HepG2 (cell line): ENCODE measurements around the gene COMT. TPM values are rescaled to one million over a fixed set of nuclear protein-coding genes. Genes with fewer than 3 reads are reported as not detected.

Experiments
- FOXA1 ChIP-seq, 2 experiments: fragments of 450-650 bp in 1 of 2; sonication (generic) in 1 of 2; formaldehyde crosslinking in 1 of 2; IDR thresholded peaks; 2 replicates each; pipeline versions ENCODE4 v1.4.0 to v1.6.1; 2016 to 2020; ENCODE audit warnings: missing genetic modification reagents in 1 of 2
- HMGXB3 ChIP-seq: sonication (generic); formaldehyde crosslinking; IDR thresholded peaks from 2 replicates; pipeline ENCODE4 v1.4.0; 2020; ENCODE audit warnings: missing genetic modification reagents, borderline replicate concordance
- HNRNPUL1 ChIP-seq: fragments of 200-400 bp; formaldehyde crosslinking; IDR thresholded peaks from 2 replicates; pipeline ENCODE4 v1.6.1; 2017; ENCODE audit warnings: low read depth, mild to moderate bottlenecking, low read length, moderate library complexity
- NKX3-1 ChIP-seq: sonication (generic); formaldehyde crosslinking; IDR thresholded peaks from 2 replicates; pipeline ENCODE4 v1.5.0; 2020; ENCODE audit warnings: missing genetic modification reagents
- PHF5A ChIP-seq: IDR thresholded peaks from one replicate; pipeline ENCODE4 v1.6.1; 2018; ENCODE audit warnings: low read depth, missing genetic modification reagents; ENCODE audit not compliant: unreplicated experiment
- SETDB1 ChIP-seq: sonication (generic); formaldehyde crosslinking; IDR thresholded peaks from 2 replicates; pipeline ENCODE4 v1.5.1; 2020; ENCODE audit warnings: missing genetic modification reagents, mild to moderate bottlenecking, borderline replicate concordance
- ZBTB3 ChIP-seq: sonication (generic); formaldehyde crosslinking; IDR thresholded peaks from 2 replicates; pipeline ENCODE4 v1.4.0; 2020; ENCODE audit warnings: low read depth, mild to moderate bottlenecking, moderate library complexity, missing genetic modification reagents, borderline replicate concordance
- ZNF17 ChIP-seq: sonication (generic); formaldehyde crosslinking; IDR thresholded peaks from 2 replicates; pipeline ENCODE4 v1.5.0; 2020; ENCODE audit warnings: mild to moderate bottlenecking, missing genetic modification reagents
- ZNF263 ChIP-seq: sonication (generic); formaldehyde crosslinking; IDR thresholded peaks from 2 replicates; pipeline ENCODE4 v1.4.0; 2020; ENCODE audit warnings: missing genetic modification reagents
- ZNF558 ChIP-seq: sonication (generic); formaldehyde crosslinking; IDR thresholded peaks from 2 replicates; pipeline ENCODE4 v1.9.0; 2022; ENCODE audit warnings: mild to moderate bottlenecking, missing genetic modification reagents, borderline replicate concordance
- polyA plus RNA-seq, 8 experiments: library from polyadenylated mRNA; depleted of rRNA in 3 of 8; stranded (reverse) in 7 of 8; unstranded in 1 of 8; fragments of >200 nt; fragmentation: Illumina TruSeq in 4 of 8; extraction: Trizol in 4 of 8; gene quantifications; 2 replicates each; pipeline versions ENCODE4 v1.2.1 to v1.2.3, GENCODE V29; 2011 to 2016; ENCODE audit warnings: low read depth in 4 of 8, missing spikeins in 1 of 8, mixed read lengths in 1 of 8; ENCODE audit not compliant: insufficient read depth in 1 of 8
- total RNA-seq, 5 experiments: library from RNA; depleted of rRNA; stranded (reverse); fragments of >200 nt; fragmentation: Illumina TruSeq; extraction: Trizol; gene quantifications; 2 replicates each; pipeline ENCODE4 v1.2.3, GENCODE V29; 2016; ENCODE audit warnings: low read depth in 1 of 5
- TF ChIP-seq, protein P1 (sequence below): sonication (generic); formaldehyde crosslinking; conservative IDR thresholded peaks from 2 replicates; pipeline ENCODE4 v1.8.0; 2022; ENCODE audit warnings: missing genetic modification reagents
- TF ChIP-seq, protein P2 (sequence below): sonication (generic); formaldehyde crosslinking; IDR thresholded peaks from 2 replicates; pipeline ENCODE4 v1.8.1; 2023; ENCODE audit warnings: mild to moderate bottlenecking, missing genetic modification reagents, borderline replicate concordance
- TF ChIP-seq, protein P3 (sequence below): sonication (generic); formaldehyde crosslinking; IDR thresholded peaks from 2 replicates; pipeline ENCODE4 v1.4.0; 2020; ENCODE audit warnings: mild to moderate bottlenecking, missing genetic modification reagents

Gene COMT
- total and polyA plus RNA-seq, 2 of the 13 experiments (the other 11 are each of a cell fraction or from before 2014, with no cell fraction given) = 156 to 162 TPM

- TF ChIP-seq SETDB1 (CRISPR knock-in tag) (no peak), ZNF17 (CRISPR knock-in tag) (no peak), ZNF558 (no peak), FOXA1 (IDR thresholded peaks at IDR 0.05) (no peak), FOXA1 (CRISPR knock-in tag; IDR thresholded peaks at IDR 0.05) (peak; percentile 74), NKX3-1 (no peak), HNRNPUL1 (no peak), ZNF263 (CRISPR knock-in tag) (0 out of 2 replicates have a peak, but pooled peaks have one; percentile 51), ZBTB3 (CRISPR knock-in tag) (no peak), HMGXB3 (CRISPR knock-in tag) (no peak), PHF5A (no peak)
- TF ChIP-seq, protein P1, sequence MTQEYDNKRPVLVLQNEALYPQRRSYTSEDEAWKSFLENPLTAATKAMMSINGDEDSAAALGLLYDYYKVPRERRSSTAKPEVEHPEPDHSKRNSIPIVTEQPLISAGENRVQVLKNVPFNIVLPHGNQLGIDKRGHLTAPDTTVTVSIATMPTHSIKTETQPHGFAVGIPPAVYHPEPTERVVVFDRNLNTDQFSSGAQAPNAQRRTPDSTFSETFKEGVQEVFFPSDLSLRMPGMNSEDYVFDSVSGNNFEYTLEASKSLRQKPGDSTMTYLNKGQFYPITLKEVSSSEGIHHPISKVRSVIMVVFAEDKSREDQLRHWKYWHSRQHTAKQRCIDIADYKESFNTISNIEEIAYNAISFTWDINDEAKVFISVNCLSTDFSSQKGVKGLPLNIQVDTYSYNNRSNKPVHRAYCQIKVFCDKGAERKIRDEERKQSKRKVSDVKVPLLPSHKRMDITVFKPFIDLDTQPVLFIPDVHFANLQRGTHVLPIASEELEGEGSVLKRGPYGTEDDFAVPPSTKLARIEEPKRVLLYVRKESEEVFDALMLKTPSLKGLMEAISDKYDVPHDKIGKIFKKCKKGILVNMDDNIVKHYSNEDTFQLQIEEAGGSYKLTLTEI (CRISPR knock-in tag) = no peak
- TF ChIP-seq, protein P2, sequence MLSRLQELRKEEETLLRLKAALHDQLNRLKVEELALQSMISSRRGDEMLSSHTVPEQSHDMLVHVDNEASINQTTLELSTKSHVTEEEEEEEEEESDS (CRISPR knock-in tag) = no peak
- TF ChIP-seq, protein P3, sequence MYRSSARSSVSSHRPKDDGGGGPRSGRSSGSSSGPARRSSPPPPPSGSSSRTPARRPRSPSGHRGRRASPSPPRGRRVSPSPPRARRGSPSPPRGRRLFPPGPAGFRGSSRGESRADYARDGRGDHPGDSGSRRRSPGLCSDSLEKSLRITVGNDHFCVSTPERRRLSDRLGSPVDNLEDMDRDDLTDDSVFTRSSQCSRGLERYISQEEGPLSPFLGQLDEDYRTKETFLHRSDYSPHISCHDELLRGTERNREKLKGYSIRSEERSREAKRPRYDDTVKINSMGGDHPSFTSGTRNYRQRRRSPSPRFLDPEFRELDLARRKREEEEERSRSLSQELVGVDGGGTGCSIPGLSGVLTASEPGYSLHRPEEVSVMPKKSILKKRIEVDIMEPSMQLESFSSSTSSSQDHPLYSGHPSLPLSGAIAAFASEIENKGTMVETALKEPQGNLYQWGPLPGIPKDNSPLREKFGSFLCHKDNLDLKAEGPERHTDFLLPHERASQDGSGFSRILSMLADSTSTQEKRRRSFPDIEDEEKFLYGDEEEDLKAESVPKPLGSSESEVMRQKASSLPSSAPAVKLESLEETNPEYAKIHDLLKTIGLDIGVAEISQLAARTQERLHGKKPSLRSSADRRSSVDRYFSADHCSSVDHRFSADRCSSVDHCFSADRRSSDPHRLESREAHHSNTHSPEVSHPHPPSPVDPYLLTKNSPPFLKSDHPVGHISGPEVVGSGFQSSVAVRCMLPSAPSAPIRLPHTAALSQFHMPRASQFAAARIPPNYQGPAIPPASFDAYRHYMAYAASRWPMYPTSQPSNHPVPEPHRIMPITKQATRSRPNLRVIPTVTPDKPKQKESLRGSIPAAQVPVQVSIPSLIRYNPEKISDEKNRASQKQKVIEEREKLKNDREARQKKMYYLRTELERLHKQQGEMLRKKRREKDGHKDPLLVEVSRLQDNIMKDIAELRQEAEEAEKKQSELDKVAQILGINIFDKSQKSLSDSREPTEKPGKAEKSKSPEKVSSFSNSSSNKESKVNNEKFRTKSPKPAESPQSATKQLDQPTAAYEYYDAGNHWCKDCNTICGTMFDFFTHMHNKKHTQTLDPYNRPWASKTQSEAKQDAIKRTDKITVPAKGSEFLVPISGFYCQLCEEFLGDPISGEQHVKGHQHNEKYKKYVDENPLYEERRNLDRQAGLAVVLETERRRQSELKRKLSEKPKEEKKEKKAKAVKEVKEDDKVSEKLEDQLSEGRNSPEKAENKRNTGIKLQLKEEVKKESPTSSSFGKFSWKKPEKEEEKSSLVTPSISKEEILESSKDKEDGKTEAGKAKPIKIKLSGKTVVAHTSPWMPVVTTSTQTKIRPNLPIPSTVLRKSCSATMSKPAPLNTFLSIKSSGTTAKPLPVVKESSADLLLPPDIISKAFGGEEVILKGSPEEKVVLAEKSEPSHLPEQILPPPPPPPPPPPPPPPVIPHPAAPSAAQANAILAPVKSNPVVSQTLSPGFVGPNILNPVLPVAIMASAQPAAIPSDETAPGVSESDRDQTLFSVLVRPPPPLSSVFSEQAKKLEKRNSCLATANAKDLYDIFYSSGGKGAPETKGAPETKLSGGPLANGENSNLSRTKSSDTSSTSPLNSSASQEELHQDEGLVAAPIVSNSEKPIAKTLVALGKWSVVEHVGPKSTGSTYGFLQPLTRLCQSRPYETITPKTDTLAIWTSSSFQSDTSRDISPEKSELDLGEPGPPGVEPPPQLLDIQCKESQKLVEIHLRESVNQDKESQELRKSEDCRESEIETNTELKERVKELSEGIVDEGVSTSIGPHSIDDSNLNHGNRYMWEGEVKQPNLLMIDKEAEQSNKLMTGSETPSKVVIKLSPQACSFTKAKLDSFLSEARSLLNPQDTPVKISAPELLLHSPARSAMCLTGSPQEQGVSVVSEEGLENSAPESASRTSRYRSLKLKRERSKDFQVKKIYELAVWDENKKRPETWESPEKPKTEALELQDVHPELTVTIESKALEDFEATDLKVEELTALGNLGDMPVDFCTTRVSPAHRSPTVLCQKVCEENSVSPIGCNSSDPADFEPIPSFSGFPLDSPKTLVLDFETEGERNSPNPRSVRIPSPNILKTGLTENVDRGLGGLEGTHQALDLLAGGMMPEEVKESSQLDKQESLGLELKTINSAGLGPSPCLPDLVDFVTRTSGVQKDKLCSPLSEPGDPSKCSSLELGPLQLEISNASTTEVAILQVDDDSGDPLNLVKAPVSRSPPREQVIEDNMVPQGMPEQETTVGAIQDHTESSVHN (CRISPR knock-in tag) = no peak; the same call in 1 of the 2 replicates
Observed at GRCh38 chr22:19898831-19899567, 42.6 kb upstream of the COMT start (continued).
